Epidermal melanocyte (primary cell): ENCODE data around the gene DGCR8.

Experiments used
- DNase-seq: peaks from one replicate; pipeline ENCODE4 v3.0.0; 2011; ENCODE audit warnings: low spot score; ENCODE audit not compliant: insufficient read length

Gene DGCR8

DNA sequence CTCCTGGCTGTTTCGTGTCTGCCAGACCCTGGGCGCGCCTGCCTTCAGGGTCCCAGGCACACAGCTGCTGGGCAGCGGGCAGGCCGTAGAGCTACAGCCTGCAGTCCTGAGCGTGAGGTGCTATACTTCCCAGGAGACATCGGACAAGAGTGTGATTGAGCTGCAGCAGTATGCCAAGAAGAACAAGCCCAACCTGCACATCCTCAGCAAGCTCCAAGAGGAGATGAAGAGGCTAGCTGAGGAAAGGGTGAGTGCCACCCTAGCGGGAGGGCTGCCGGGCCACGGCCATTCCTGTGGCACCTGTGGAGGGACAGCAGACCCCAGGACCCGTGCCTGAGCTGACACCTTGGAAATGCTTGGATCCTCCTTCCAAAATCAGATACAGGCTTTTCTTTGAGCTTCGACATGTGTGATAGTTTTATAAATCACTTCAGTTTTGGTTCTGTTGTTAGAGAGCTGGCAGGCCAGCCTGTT lies 28.8 kb downstream of the DGCR8 start:
- DNase-seq: no peak

- no peak for DNase-seq
These were observed 29.6 kb downstream of the DGCR8 start for GRCh38 chr22:20109411-20110358.

DNA sequence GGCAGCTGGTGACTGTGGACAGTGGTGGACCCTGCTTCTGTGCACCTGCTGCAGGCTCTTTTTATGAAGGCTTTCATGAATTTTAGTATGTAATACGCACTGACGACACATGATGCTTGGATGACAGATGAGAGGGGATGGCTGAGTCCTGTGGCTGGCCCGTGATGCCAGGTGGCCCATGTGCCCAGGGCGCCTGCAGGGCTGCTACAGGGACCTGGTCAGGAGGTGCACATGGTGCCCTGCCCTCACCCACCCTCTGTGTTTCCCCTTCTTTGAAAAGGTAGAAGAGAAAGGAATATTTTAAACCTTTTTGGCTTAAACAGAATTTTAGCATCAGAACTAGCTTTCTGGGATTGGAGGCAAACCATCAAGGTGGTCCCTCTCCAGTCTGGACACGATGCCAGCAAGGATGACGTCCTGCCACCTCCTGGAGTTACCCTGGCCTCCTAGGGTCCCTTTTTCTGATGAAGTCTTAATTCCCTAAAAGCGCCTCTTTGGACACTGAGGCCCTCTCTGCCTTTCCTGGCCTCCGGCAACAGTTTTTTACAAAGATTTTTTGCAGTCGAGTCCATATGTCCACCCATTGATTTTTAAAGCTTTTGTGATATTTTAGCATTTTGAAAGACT lies 30.4 kb downstream of the DGCR8 start:
- no peak for DNase-seq

DNA sequence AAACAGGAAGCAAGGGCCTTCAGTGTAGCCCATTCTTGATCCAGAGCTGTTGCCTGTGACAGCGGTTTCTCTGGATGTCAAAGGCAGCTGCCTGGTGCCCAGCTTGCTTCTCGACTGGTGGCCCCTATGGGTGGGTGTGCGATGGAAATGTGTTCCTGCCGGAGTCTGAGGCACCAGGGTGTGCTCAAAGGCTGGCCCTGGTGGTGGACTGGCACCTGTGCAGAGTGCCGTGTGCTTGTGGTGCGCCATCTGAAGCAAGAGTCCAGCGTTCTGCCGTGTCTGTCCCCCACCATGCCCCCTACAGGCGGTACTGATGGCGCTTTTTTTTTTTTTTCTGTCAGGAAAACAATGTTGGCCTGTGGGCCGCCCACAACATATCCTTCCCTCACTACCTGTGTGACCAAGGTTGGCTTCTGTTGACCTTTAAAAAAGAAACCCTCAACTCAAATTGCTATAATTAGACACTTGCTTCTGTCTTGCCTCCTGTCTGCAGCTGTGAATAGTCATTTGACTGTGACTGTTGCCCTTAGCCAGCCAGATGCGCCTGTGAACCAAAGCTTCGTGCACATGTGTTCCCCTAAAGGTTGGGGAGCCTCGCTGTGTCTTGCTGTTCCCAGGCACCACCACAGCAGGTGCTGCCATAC lies 31.1 kb downstream of the DGCR8 start:
- DNase-seq: no peak

- no peak for DNase-seq
These were observed 31.9 kb downstream of the DGCR8 start for GRCh38 chr22:20111689-20112622.

GRCh38 chr22:20112623-20113511 lies 32.8 kb downstream of the DGCR8 start:
- no peak for DNase-seq

- DNase-seq: no peak
These were observed 33.7 kb downstream of the DGCR8 start for GRCh38 chr22:20113551-20114310.

GRCh38 chr22:20114506-20115475 lies 34.8 kb downstream of the DGCR8 start:
- no peak for DNase-seq

GRCh38 chr22:20115691-20116375 lies 35.8 kb downstream of the DGCR8 start, which contains the start of gene RANBP1:
RANBP1 (plus strand) TSS chr22:20116104; CDS start chr22:20116185, 81 bp downstream.
- DNase-seq: no peak

DNA sequence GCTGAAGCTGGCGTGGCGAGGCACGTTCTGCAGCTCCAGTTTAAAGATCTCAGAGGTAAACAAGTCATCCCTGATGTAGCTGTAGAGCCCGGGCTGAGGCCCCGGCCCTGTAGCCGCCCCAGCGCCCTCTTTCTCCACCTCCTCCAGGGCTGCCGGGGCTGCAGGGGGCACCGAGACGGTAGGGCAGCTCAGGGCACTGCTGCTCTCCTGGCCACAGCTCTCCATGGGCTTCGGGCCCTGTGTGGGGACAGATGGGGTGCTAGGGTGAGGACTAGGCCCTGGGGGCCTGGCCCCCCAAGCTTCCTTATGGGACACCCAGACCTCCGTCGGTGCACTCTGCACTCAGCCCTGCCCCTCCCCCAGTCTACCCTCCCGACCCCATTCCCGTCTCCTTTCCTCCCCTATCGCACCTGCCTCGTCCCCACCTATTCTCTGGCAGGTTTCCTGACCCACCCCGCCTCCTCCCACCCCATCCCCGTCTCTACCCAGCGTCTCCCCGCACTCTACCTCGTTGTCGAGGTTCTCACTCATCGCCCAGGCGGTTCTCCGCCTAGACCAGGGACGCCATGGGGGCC lies 36.4 kb downstream of the DGCR8 start:
- DNase-seq: no peak

DNA sequence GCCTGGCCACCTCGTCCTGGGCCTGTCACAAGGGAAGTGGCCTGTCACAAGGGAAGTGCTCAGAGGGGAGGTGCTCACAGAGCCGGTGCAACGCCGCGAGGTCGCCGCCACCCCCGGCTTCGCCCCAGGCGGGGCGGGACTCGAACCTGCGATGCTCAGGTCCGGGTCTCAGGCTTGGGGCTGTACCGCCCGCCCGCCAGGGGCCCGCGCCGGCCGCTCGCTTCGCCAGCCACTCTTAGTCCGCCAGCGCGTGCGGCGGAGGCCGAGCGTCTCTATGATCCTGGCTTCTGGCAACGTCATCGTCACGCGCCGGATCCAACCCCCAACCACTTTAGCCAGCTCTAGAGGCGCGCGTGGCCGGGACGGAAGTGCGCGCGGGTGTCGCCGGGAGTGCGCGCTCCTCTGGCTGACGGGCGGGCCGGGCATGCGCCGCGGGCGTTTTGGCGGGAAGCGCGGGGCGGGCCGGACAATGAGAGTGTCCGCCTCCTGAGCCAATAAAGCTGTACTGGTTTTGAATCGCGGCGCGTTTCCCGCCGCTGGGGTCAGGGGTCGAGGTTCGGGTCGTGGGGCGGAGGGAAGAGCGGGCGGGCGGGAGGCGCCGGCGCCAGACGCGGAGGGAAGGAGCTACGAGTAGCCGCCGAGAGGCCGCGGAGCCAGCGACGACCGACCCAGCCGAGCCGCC lies 37.1 kb downstream of the DGCR8 start, which contains the start of gene TRMT2A:
Gene TRMT2A (minus strand): TSS at position 276 of the 682 bp plus-strand sequence. CDS start 320 bp downstream, outside the sequence.
- DNase-seq: peak; percentile 100

- DNase-seq: no peak
These were observed 37.7 kb downstream of the DGCR8 start for GRCh38 chr22:20117633-20118299.

DNA sequence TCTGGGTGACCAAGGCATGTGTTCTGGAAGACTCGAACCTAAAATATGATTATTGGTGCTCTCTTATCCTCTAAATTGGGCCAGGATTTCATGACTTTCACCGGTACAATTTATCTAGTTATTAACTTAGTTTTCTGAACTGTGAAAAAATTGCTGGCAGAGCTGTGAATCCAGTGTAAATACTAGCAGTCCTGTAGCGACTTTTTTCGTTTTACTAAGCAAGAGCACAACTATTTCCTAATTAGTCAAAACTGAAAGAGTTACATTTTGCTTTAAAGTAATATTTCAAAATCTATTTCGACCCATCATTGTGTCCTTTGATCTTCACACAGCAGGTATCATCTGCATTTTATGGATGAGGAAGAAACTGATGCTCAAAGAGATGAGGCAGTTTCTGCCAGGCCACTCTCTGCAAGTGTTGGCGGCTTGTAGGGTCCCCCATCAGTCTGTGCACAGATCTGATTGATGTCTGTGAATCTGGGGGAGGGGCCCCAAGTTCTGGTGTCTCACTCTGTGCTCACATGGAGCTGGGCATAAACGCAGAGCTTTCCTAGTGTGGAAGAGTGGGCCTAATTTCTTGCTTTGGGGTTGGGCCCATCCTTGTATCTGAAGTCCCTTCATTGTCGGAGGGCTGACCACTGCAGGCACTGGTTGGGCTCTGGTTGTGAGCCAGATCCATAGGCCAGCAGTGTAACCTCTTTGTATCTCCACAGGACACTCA lies 38.4 kb downstream of the DGCR8 start:
- no peak for DNase-seq

DNA sequence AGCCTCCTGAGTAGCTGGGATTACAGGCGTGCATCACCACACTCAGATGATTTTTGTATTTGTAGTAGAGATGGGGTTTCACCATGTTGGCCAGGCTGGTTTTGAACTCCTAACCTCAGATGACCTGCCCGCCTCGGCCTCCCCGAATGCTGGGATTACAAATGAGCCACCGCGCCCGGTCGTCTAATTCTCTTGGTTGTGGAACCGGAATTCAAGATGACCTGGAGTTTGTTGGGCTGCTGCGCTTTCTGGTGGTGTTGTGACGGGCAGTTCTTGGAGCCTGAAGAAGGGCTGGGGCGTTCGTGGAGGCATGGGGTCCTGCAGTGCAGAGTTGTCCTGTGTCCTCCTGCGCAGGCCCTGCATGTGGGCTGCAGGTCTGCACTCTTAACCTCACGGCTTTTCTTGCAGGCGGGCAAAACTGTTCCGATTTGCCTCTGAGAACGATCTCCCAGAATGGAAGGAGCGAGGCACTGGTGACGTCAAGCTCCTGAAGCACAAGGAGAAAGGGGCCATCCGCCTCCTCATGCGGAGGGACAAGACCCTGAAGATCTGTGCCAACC lies 41.9 kb downstream of the DGCR8 start:
- no peak for DNase-seq
